Right forelimb (tissue), 1 donor: ENCODE data around the gene SCAF11.
"Not testable (repeated sequence)": the region's sequence is repeated elsewhere in the genome, so short reads cannot be mapped to it uniquely, and the experiment has no call there.

Source experiments
- DNase-seq: peaks from one replicate; pipeline ENCODE4 v3.0.0-alpha.2; 2018

SCAF11 gene, protein sequence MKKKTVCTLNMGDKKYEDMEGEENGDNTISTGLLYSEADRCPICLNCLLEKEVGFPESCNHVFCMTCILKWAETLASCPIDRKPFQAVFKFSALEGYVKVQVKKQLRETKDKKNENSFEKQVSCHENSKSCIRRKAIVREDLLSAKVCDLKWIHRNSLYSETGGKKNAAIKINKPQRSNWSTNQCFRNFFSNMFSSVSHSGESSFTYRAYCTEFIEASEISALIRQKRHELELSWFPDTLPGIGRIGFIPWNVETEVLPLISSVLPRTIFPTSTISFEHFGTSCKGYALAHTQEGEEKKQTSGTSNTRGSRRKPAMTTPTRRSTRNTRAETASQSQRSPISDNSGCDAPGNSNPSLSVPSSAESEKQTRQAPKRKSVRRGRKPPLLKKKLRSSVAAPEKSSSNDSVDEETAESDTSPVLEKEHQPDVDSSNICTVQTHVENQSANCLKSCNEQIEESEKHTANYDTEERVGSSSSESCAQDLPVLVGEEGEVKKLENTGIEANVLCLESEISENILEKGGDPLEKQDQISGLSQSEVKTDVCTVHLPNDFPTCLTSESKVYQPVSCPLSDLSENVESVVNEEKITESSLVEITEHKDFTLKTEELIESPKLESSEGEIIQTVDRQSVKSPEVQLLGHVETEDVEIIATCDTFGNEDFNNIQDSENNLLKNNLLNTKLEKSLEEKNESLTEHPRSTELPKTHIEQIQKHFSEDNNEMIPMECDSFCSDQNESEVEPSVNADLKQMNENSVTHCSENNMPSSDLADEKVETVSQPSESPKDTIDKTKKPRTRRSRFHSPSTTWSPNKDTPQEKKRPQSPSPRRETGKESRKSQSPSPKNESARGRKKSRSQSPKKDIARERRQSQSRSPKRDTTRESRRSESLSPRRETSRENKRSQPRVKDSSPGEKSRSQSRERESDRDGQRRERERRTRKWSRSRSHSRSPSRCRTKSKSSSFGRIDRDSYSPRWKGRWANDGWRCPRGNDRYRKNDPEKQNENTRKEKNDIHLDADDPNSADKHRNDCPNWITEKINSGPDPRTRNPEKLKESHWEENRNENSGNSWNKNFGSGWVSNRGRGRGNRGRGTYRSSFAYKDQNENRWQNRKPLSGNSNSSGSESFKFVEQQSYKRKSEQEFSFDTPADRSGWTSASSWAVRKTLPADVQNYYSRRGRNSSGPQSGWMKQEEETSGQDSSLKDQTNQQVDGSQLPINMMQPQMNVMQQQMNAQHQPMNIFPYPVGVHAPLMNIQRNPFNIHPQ (N-terminal part only)

DNA sequence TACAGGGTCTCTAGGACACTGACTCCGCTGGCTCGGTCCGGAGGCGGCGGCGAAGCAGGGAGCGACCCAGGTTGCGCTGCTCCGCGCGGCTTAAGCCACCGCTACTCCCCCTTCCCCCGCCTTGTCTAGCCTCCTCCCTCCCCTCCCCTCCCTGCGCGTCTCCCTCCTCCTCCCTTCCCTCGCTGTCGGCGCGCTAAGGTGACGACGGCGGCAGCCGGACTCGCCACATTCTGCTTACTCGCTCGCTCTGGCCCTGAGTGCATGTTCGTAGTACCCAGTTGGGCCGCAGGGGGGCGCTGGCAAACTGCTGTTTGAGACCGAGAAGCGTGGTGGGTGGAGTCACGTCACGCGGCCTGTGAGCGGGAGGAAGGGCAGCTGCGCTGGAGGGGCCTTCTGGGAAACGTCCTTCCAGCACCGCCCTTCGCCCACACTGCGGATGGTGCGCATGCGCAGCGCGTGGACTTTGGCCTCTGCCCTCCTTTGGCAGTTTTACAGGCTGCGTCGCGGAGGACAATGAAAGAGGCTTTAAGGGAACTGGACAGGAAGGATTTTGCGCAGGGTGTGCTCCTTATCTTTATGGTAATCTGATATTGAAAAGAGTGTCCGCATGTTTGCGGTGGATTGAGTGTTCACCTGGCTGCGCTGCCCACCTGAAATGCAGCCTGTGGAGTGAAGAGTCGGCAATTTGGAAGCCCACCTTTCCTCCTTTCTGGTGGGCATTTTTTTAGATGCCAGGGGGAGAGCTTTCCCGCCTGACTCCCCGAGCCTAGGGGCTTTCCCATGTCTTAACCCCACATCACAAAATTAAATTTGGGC, at the start of gene SCAF11:
TSS of gene SCAF11 (minus strand) at position 107 of the 816 bp plus-strand sequence. CDS start 26,407 bp downstream, outside the sequence.
- peak; percentile 100 for DNase-seq

DNA sequence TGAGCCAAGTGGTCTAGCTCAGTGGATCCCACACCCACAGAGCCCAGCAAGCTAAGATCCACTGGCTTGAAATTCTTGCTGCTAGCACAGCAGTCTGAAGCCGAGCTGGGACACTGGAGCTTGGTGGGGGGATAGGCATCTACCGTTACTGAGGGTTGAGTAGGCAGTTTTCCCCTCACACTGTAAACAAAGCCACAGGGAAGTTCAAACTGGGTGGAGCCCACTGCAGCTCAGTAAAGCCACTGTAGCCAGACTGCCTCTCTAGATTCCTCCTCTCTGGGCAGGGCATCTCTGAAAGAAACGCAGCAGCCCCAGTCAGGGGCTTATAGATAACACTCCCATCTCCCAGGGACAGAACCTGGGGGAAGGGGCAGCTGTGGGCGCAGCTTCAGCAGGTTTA, 46.7 kb upstream of the SCAF11 start:
- DNase-seq = not testable (repeated sequence)

DNA sequence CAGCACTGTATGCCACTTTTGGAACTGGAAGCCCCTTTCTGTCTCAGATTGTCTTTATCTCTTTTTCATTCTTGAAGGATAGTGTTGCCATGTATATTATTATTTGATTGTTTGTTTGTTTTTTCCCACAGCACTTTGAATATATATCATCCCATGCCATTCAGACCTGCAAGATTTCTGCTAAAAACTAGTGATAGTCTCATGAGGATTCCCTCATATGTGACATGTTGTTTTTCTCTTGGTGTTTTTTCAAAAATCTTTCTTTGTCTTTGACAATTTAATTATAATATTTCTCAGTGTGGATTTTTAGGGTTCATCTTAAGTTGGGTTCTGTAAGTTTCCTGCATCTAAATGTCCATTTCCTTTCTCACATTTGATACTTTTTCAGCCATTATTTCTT, 36.8 kb upstream of the SCAF11 start:
- no peak for DNase-seq

DNA sequence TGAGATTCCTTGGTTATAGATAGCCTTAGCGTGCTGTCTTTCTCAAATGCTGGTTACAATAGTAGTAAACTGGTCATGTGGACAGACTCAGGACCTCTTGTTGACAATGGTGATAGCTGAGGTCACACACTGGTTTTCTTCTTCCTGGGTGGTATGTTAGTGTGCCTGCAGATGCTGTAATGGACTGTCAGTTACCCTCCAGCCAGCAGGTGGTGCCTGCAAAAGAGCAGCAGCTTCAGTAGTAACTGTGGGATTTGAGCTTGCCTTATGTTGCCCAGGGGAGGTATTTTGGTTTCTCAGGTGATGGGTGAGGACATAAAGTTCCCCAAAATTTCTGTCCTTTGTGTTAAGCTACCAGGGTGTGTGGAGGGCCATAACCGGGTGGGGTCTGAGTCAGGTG, 33.7 kb upstream of the SCAF11 start:
- no peak for DNase-seq

DNA sequence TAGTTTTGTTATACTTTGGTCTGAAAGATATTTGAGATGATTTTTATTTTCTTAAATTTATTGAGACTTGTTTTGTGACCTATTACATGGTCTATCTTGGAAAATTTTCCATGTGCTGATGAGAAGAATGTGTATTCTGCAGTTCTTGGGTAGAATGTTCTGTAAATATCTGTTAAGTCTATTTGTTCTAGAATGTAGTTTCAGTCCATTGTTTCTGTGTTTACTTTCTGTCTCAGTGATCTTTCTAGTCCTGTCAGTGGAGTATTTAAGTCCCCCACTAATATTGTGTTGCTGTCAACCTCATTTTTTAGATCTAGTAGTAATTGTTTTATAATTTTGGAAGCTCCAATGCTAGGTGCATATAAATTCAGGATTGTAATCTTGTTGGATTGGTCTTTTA, 30.4 kb upstream of the SCAF11 start:
- DNase-seq = no peak

DNA sequence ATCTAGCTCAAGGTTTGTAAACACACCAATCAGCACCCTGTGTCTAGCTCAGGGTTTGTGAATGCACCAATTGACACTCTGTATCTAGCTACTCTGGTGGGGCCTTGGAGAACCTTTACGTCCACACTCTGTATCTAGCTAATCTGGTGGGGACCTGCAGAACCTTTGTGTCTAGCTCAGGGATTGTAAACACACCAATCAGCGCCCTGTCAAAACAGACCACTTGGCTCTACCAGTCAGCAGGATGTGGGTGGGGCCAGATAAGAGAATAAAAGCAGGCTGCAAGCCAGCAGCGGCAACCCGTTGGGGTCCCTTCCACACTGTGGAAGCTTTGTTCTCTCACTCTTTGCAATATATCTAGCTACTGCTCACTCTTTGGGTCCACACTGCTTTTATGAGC, 28.3 kb upstream of the SCAF11 start:
- not testable (repeated sequence) for DNase-seq

DNA sequence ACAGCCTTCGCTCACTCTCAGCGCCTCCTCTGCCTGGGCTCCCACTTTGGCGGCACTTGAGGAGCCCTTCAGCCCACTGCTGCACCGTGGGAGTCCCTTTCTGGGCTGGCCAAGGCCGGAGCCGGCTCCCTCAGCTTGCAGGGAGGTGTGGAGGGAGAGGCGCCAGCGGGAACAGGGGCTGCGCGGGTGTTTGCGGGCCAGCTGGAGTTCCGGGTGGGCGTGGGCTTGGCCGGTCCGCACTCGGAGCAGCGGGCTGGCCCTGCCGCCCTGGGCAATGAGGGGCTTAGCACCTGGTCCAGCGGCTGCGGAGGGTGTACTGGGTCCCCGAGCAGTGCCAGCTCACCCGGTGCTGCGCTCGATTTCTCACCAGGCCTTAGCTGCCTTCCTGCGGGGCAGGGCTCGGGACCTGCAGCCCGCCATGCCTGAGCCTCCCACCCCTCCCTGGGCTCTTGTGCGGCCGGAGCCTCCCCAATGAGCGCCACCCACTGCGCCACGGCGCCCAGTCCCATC, 27.5 kb upstream of the SCAF11 start:
- DNase-seq = not testable (repeated sequence)

DNA sequence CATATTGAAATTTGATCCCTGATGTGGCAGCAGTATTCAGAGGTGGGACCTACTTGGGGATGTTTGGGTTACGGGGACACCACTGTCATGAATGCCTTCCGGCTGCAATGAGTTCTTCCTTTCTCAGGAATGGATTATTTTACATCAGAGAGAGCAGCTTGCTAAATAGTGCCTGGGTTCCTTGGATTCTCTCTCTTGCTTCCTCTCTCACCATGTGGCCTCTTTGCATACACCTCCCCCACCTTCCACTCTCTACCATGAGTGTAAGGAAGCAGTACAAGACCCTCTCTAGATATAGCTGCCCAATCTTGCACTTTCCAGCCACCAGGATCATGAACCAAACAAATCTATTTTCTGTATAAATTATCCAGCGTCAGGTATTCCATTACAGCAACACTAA, 15.4 kb upstream of the SCAF11 start:
- DNase-seq = no peak

DNA sequence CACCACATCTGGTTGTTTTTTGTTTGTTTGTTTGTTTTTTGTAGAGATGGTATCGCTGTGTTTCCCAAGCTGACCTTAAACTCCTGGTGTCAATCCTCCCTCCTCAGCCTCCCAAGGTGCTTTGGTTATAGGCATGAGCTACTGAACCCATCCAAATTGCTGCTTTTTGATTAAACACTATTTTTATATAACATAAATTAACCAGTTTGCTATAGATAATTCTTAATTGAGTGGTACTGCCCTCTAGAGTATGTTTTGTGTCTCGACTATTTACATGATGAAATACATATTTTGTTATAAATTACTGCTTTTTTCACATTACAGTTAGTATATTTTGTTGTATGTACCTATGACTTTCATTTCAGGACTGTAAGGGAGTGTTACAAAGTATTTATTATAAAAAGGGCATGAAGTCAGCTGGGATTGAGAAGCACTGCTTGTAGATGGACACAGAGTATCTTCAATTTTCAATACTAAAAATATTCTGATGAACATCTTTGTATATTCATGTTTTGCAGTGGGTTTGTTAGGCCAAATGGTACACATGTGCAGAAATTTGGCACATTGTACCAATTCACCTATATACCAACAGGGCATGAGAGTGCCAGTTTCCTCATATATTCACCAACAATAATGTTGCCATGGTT, 14.9 kb upstream of the SCAF11 start:
- DNase-seq = no peak

DNA sequence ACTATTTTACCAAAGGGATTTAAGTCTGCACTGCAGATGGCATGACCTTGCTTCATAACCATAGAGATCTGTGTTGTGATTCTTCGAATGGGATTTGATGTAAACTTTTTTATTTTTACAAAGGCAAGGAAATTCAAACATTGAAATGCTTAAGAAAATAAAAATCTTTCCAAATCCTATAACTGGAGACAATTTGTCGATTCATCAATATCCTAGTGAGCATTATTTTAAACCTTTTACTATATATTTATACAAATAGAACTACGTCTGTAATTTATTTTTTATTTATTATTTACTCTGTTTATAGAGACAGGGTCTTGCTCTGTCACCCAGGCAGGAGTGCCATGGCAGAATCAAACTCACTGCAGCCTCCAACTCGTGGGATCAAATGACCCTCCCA, 14.3 kb upstream of the SCAF11 start:
- no peak for DNase-seq

DNA sequence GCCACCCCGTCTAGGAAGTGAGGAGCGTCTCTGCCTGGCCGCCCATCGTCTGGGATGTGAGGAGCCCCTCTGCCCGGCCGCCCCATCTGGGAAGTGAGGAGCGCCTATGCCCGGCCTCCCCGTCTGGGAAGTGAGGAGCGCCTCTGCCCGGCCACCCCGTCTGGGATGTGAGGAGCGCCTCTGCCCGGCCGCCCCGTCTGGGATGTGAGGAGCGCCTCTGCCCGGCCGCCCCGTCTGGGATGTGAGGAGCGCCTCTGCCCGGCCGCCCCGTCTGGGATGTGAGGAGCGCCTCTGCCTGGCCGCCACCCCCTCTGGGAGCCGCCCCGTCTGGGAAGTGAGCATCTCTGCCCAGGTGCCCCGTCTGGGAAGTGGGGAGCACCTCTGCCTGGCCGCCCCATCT, 9.7 kb upstream of the SCAF11 start:
- not testable (repeated sequence) for DNase-seq

DNA sequence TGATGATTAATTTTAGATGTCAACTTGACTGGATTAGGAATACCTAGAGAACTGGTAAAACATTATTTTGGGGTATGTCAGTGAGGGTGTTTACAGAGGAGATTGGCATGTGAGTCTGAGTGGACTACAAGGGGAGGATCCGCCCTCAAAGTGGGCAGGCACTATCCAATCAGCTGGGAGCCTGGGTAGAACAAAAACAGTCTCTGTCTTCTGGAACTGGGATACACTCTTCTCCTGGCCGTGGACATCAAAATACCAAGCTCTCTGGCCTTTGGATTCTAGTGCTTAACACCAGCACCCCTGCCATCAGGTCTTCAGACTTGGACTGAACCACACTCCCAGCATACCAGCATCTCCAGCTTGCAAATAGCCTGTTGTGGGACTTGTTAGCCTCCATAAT, 4.4 kb upstream of the SCAF11 start:
- no peak for DNase-seq

DNA sequence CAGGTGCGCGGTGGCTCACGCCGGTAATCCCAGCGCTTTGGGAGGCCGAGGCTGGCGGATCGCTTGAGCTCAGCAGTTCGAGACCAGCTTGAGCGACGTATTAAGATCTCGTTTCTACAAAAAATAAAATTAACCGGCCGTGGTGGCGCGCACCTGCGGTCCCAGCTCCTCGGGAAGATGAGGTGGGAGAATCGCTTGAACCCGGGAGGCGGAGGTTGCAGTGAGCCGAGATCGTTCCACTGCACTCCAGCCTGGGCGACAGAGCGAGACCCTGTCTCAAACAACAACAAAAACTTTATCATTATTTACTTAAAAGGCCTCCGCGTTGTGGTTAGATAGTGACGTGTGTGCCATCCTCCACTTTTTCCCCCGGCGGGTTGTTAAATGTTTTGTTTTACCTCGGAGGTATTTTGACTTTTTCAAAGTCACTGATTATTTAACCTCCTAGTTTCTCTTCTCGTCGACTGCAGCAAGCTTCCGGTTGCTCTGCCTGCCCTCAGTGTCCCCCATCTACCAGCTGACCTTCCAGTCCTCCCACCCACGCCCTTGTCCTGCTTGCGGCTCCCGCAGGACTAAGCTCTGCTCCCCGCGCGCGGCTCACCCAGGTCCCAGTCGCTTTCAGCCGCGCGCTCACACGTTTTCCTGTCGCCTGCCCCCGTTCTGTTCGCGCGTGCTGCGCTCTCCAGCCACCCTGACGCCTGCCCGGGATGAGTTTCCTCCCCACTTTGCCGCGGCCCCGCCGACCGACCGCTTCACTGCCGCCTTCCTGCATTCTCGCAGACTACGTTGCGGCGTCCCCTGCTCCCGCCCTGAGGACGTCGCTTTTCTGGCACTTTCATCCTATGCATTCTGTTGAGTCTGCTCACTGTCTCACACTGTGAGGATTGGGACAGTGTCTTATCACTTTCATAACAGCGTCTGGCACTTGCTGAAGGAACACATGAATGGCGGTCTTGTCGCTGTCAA, 1.2 kb upstream of the SCAF11 start:
- DNase-seq = peak; percentile 85

DNA sequence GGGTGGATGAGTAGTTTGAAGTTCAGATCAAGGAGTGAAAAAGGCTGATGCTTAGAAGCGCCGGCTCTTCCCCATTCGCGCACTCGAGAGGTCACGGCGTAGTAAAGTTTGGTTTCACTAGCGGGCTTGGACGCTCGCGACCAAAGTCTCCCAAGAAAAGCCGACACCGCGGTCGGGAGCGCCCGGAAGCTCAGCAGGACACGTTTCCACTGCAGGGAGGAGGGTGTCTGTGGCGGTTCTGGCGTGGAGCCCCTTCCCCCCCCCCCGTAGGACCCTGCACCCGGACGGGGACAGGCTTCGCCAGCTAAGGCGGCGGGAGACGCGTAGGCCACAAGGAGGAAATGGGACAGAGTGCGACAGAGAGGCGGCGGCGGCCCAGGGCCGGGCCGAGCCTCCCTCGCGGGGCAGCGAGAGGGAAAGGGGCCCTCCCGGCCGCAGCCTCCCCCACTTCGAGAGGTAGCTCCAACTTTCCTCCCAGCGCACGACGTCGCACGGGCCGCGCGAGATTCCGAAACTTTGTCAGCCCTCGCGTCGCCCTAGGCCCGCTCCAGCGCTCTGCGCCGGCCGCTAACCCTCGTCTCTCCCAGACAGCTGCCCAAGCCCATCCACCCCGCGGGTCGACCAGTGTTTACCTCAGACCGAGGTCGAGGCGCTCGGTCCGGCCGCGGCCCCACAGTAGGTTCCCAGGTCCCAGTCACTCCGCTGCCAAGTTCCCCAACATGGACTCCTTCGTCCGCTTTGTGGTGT, 480 bp downstream of the SCAF11 start:
- DNase-seq = peak; percentile 79

DNA sequence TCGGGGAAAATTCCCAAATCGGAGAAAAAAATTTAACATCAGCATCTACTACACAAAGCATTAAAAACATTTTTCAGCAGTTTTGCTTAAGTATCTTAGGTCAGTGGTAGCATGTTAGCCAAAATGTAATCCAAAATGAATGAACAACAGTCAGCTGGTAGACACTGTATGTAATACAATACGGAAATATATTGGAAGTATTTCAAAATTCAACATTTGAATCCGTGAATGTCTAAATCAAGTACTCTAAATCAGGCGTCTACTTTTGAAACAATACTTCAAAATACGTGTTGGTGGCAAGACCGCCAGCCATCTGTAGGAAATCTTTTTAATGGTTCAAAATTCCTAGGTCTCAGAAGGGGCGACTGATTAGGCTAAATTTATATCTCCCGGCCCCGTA, 1.1 kb downstream of the SCAF11 start:
- DNase-seq = no peak

DNA sequence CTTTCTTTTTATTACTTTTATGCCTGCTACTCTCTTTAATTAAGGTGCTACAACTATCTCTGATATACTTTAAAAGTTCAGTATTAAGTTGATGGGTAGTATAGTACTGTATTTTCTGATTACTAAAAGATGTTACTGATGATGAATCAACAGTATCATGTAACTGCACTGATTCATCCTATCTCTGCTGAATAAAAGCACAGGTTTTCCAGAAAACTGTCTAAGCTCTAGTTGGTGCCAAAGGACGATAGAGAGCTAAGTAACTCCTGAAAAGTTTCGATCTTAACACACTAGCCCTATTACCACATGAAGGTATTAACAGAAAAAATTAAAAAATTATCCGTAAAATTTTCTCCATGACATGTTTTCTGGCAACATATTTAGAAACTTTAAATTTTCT, 2.1 kb downstream of the SCAF11 start:
- no peak for DNase-seq

DNA sequence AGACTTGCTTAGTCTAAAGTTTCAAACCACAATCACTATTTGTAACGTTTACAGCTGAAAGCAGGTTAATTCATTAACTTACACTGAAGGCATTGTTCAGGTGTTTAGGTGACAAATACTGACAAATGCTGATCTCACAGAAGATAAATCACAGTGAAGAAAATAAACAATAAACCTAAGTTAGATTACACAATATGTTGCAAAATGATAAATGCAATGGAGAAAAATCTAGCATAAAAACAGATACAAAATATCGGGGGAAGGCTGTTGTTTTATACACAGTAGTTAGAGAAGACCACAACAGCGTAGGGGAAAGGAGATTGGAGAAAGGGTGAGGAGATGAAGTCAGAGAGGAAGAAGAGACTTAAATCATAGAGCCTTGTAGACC, 3.0 kb downstream of the SCAF11 start:
- no peak for DNase-seq

DNA sequence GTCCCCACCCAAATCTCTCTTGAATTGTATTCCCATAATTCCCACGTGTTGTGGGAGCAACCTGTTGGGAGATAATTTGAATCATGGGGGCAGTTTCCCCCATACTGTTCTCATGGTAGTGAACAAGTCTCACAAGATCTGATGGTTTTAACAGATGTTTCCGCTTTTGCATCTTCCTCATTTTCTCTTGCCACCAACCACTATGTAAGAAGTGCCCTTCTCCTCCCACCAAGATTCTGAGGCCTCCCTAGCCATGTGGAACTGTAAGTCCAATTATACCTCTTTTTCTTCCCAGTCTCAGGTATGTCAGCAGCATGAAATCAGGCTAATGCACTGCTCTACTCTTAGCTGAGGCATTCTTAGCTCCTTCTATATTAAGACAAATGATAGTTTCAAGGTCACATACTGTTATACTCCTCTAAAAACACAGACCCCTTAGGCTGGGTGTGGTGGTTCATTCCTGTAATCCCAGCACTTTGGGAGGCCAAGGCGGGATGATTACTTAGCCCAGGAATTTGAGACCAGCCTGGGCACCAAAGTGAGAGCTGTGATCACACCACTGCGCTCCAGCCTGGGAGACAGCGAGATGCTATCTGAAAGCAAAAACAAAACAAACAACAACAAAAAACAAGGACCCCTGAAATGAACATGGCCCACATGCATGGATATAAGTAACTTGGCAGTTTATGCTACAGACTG, 3.6 kb downstream of the SCAF11 start:
- DNase-seq = no peak
